ENCODE results near the gene GABPB2.

The GABPB2 gene

DNA sequence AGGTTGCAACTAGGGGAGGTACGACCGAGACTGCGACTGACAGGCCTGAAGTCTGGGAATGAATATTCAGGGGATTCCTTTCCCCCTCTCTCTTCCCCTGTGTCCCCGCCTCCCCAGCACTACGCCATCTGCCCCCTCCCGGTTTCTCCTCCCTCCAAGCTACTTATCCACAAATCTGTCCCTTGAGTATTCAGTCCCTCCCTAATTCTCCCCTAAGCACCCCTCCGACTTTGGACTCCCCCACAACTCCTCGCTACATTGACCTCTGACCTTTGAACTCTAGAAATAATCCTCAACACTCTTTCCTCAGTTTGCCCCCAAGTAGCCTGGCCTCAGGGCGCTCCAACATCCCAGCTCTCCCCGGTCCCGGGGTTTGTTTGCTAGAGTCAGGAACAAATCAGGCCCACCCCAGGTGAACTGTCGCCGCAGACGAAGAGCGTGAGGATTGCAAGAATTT is 94.7 kb downstream of the GABPB2 start:
- peak; percentile 40 for DNase-seq

DNA sequence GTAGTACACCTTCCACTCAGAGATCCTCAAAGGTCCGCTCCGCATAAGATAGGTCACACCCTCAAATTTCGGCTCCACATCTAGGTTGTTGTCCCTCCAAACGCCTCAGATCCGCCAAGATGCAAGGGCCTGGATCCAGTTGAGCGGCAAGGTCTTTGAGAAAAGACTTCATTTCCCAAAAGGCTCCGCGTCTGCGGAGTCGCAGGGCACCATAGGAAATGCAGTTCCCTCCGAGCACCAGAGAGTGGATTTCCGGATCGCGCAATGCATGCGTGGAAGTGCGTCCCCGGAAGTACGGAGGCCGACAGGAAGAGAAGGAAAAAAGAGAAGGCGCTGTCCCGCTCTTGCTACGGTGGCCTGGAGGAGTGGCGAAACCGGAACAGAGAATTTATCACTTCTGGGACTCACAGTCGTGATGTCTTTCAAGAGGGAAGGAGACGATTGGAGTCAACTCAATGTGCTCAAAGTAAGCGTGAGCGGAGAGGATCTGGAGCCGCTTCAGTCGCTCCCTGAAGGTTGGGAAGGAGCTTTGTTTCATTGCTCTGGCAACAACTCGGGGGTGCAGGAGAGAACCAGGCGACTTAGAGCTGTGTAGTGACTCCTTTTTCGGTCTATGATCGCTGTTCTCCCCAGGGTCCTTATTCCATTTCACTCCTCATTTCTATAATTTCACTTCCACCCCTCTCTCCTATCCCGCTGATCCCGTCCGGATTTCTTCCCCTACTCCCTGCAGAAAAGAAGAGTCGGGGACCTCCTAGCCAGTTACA is 95.4 kb downstream of the GABPB2 start, which contains the start of the genes LYSMD1 and SCNM1:
TSS of gene LYSMD1 (minus strand) at position 165 of the 767 bp plus-strand sequence. CDS start 644 bp downstream, outside the sequence.
TSS of gene SCNM1 (plus strand) at position 407 of the 767 bp plus-strand sequence. CDS start at position 416, 9 bp downstream.
- DNase-seq, result peak; percentile 95

DNA sequence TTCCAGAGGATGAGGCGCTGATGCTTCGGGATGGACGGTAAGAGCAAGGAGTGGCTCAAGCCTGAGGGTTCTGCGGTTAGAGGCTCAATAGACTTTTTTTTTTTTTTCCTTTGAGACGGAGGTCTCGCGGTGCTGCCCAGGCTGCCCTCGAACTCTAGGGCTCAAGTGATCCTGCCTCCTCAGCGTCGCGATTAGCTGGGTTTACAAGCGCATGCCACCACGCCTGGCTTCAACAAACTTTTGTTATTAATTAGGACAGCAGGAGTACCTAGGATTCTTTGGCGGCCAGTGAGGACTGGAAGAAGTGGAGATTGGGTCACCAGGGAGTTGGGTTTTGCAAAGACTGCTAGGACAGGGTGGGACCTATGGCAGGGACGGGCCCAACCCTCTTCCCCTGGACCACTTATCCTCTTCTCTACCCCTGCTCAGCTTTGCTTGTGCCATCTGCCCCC is 96.0 kb downstream of the GABPB2 start:
- no peak for DNase-seq

DNA sequence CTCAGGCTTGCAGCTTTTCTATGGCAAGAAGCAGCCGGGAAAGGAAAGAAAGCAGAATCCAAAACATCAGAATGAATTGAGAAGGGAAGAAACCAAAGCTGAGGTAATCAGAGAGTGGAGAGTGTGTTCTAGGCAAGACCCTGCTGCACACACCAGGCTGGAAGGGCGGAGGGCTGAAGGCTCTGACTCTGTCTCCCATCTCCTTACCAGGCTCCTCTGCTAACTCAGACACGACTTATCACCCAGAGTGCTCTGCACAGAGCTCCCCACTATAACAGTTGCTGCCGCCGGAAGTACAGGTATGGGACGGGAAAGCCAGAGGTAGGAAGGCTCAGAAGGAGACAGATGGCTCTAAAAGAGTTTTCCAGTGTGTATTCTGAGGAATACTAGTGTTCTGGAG is 96.6 kb downstream of the GABPB2 start:
- DNase-seq, result no peak

DNA sequence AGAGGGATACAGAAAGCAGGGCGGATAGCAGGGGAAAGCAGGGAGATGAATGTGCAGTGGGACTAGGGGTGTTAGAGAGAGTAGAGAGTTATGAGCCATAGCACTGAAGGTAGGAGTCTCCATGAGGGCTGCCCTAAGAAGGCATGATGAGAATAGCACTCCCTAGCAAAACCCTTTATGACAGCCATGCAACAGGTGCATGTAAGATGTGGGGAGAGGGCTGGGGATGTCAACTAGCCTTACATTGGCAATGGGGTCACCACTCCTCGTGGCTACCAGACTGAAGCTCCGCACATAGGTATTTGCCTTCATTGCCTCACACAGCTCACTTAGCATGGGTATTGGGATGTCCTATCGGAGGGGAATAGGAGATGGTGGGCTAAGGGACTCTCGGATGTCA is 100.6 kb downstream of the GABPB2 start:
- DNase-seq, result no peak
